Tibial artery (tissue), 4 donors: Measurements from ENCODE around the gene NHSL2.
A peak's percentile ranks its signal among the peaks of the same experiment; 100 is the strongest.

Source experiments
- DNase-seq, 2 donors: peaks; one replicate each; pipeline ENCODE4 v3.0.0-alpha.2; 2019
- H3K27ac ChIP-seq, 2 donors: fragments of 200-600 bp; sonication (generic) in 1 of 2; 1 replicate in 1 of 2; 2 replicates in 1 of 2; pipeline ENCODE4 v1.5.1; 2018 to 2019; ENCODE audit warnings: mild to moderate bottlenecking in 1 of 2
- H3K27me3 ChIP-seq, 2 donors: fragments of 200-600 bp; sonication (generic) in 1 of 2; one replicate each; pipeline versions ENCODE4 v1.5.1 to v1.6.0; 2016 to 2019
- H3K36me3 ChIP-seq, 3 donors: fragments of 200-600 bp; sonication (generic) in 2 of 3; one replicate each; pipeline ENCODE4 v1.5.1; 2016 to 2019; ENCODE audit warnings: mild to moderate bottlenecking in 2 of 3
- H3K4me1 ChIP-seq, 4 donors: fragments of 200-600 bp; sonication (generic) in 2 of 4; 1 replicate in 3 of 4; 2 replicates in 1 of 4; pipeline ENCODE4 v1.5.1; 2016 to 2019
- H3K4me3 ChIP-seq, 2 donors: fragments of 200-600 bp; sonication (generic) in 1 of 2; 1 replicate in 1 of 2; 2 replicates in 1 of 2; pipeline ENCODE4 v1.5.1; 2018 to 2019; ENCODE audit warnings: mild to moderate bottlenecking in 2 of 2
- H3K9me3 ChIP-seq, 3 donors: fragments of 200-600 bp; sonication (generic) in 1 of 3; one replicate each; pipeline ENCODE4 v1.5.1; 2016 to 2019
- intact Hi-C: fragments of 100-400 bp; cut with DNase I; formaldehyde crosslinking; loops from one replicate; pipeline ENCODE4 v1.15.0; 2023; ENCODE audit warnings: low total_unique reads
- TF ChIP-seq, protein P1 (sequence below), 2 experiments: fragments of 200-600 bp in 1 of 2; fragments of 450-650 bp in 1 of 2; IDR thresholded peaks; one replicate each; pipeline ENCODE4 v1.5.1; 2017 to 2019; ENCODE audit warnings: antibody characterized with exemption in 2 of 2, mild to moderate bottlenecking in 1 of 2, moderate library complexity in 1 of 2

Gene NHSL2

DNA sequence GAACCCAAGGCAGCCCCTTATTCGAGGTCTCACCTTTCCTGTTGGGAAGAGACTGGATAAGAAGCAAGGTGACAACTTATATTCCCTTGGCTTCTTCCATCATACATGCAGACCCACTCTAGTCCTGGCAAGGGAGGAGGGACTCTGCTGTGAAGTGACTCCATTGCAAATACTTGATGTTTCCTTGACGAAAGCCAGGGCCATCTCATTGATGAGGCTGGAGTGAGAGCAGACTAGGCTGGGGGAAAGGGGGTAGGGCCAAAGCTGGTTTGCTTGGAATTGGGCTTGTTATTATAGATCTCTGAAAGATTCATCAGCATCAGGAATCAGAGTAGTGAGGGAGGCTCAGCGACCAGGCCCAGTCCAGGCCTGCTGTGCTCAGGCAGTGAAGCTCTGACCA, 2.3 kb upstream of the NHSL2 start:
- no peaks in the 10 kb centered on the region for H3K36me3 ChIP-seq
- no peak overlapping the region for H3K4me3 ChIP-seq
- TF ChIP-seq, protein P1, sequence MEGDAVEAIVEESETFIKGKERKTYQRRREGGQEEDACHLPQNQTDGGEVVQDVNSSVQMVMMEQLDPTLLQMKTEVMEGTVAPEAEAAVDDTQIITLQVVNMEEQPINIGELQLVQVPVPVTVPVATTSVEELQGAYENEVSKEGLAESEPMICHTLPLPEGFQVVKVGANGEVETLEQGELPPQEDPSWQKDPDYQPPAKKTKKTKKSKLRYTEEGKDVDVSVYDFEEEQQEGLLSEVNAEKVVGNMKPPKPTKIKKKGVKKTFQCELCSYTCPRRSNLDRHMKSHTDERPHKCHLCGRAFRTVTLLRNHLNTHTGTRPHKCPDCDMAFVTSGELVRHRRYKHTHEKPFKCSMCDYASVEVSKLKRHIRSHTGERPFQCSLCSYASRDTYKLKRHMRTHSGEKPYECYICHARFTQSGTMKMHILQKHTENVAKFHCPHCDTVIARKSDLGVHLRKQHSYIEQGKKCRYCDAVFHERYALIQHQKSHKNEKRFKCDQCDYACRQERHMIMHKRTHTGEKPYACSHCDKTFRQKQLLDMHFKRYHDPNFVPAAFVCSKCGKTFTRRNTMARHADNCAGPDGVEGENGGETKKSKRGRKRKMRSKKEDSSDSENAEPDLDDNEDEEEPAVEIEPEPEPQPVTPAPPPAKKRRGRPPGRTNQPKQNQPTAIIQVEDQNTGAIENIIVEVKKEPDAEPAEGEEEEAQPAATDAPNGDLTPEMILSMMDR (IDR thresholded peaks at IDR 0.05) = no peak
- DNase-seq = no peak
- peaks cover 0 to 15% of the 10 kb centered on the region in 2 donors for H3K27me3 ChIP-seq
- peaks cover 0 to 5% (median 0%) of the 10 kb centered on the region in 4 donors for H3K4me1 ChIP-seq
- H3K9me3 ChIP-seq = peaks cover 0 to 4% (median 0%) of the 10 kb centered on the region in 3 donors
- intact Hi-C loops = no loop called here
- H3K27ac ChIP-seq = no peak overlapping the region

DNA sequence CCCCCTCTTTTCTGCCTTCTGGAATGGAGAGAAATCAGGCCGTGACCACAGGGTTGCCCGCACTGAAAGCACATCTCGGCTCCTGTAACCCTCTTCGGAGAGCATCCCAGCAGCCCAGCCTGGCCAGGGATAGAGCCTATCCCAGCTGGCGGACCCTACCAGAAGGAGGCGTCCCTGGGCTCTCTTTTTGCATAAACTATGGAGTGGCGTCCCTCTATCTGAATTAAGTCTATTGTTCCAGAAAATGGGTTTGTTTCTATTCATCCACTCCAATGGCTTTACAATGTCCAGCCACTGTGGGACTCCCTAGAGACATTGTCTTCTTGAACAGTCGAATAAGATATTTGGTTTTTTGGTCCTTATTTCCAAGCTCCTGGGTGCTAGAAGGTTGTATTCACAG, 689 bp upstream of the NHSL2 start:
- peak overlapping the region in 1 of 2 donors; percentile 50 for H3K4me3 ChIP-seq
- DNase-seq = peak in 1 of 2 donors; percentile 27
- peaks cover 0 to 15% of the 10 kb centered on the region in 2 donors for H3K27me3 ChIP-seq

DNA sequence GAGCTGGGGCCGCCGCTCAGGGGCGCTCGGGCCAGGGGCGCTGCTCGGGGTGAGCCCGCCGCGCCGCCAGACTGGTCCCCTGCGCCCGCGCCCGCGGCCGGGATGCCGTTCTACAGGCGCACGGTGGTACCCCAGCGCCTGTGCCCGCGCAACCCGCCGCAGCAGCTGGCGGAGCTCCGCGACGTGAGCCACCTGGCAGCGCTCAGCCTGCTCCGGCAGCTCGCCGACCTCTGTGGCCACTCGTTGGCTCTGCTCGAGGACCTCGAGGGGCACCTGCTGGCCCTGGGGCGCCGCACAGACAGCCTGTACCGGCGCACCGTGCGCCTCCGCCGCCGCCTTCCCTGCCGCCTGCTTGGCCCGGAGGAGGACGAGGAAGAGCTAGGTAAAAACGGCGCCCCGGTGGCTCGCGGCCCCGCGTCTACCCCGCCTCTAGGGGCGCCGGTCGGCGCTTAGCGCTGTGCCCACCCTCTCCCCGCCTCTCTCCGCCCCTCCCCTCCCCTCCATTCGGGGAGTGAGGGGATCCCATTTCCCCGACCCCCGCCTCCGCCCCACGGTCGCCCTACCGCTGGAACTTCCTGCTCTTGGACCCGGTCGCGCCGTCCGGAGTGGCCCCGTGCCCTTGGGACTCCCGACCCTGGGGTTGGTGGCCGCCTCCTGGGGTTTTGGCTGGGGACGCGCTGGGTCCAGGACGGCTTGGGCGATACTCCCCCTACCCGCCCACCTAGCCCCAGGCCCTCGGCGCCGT, 513 bp downstream of the NHSL2 start:
- H3K27me3 ChIP-seq = peaks cover 0 to 15% of the 10 kb centered on the region in 2 donors
- no peaks in the 10 kb centered on the region for H3K9me3 ChIP-seq
- peaks cover 0 to 5% (median 0%) of the 10 kb centered on the region in 4 donors for H3K4me1 ChIP-seq
- no peak for DNase-seq
- TF ChIP-seq, protein P1 (IDR thresholded peaks at IDR 0.05) = no peak
- no peaks in the 10 kb centered on the region for H3K36me3 ChIP-seq
- intact Hi-C loops = no loop called here
- H3K27ac ChIP-seq = peak overlapping the region in 1 of 2 donors; percentile 25
- H3K4me3 ChIP-seq = peak overlapping the region; percentile 45 to 50

More for the DNA sequence above, 689 bp upstream of the NHSL2 start:
- Histone ChIP-seq H3K36me3 (no peaks in the 10 kb centered on the region), H3K9me3 (peaks cover 0 to 4% (median 0%) of the 10 kb centered on the region in 3 donors), H3K4me1 (peaks cover 0 to 5% (median 0%) of the 10 kb centered on the region in 4 donors), H3K27ac (no peak overlapping the region)
- TF ChIP-seq, protein P1 (IDR thresholded peaks at IDR 0.05) = no peak
- intact Hi-C loops = no loop called here

DNA sequence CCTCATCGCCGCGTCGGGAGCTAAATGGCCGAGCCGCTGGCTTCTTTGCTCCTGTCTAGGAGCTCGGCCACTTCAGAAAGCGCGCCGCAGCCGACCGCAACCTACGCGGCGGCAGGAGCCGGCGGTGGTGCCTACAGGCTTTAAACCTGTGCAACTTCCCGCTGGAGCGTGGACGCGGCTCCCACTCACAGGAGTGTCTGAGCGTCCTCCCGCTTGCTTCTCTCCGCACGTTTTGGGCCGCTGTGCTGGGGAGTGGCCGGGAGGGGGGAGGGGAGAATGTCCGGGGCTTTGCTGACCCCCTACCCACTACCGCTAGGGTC, 1.0 kb downstream of the NHSL2 start:
- H3K27me3 ChIP-seq = peaks cover 0 to 12% of the 10 kb centered on the region in 2 donors
- DNase-seq = no peak
- no peaks in the 10 kb centered on the region for H3K9me3 ChIP-seq
- H3K36me3 ChIP-seq = no peaks in the 10 kb centered on the region
- H3K4me3 ChIP-seq = peak overlapping the region; percentile 45 to 50
- TF ChIP-seq, protein P1 (IDR thresholded peaks at IDR 0.05) = no peak
- intact Hi-C loops = no loop called here
- peak overlapping the region in 1 of 2 donors; percentile 25 for H3K27ac ChIP-seq
- H3K4me1 ChIP-seq = peaks cover 0 to 5% (median 0%) of the 10 kb centered on the region in 4 donors

DNA sequence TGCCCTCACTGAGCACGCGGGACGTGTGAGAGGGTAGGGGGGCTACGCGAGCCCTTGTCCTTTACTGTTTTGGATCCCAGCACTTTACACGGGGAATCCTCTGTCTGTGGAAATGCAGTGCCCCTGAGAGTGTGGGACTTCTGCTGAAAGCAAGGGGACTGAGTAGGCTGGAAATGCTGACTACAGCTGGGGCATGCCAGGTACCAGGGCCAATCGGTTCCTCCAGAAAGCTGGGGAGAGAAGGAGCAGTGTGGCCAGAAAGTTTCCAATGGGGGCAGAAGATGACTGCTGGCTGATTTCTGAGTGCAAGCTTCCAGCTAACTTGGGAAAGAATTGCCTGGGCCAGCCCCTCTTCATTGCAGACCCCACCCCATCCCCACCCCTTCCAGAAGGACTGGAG, 1.5 kb downstream of the NHSL2 start:
- H3K4me3 ChIP-seq = peak overlapping the region; percentile 45 to 50
- TF ChIP-seq, protein P1 (IDR thresholded peaks at IDR 0.05) = no peak
- peaks cover 0 to 5% (median 0%) of the 10 kb centered on the region in 4 donors for H3K4me1 ChIP-seq
- H3K36me3 ChIP-seq = no peaks in the 10 kb centered on the region
- H3K27me3 ChIP-seq = peaks cover 0 to 12% of the 10 kb centered on the region in 2 donors
- intact Hi-C loops = no loop called here
- H3K9me3 ChIP-seq = no peaks in the 10 kb centered on the region
- no peak for DNase-seq
- H3K27ac ChIP-seq = no peak overlapping the region
